Measurements from ENCODE around the gene P4HA2.
"Not testable (repeated sequence)": the region's sequence is repeated elsewhere in the genome, so short reads cannot be mapped to it uniquely, and the experiment has no call there.

P4HA2 gene

GRCh38 chr5:132156413-132156812, 71.2 kb downstream of the P4HA2 start:
- 94% methylated on average over 3 of the region's 4 CpGs for WGBS
- Histone ChIP-seq H3K36me3 (ENCODE audit: insufficient read depth, low read length) (no peaks in the 10 kb centered on the region), H3K27me3 (ENCODE audit: insufficient read depth, low read length) (no peaks in the 10 kb centered on the region)

GRCh38 chr5:132150565-132150964, 77.1 kb downstream of the P4HA2 start:
- Histone ChIP-seq H3K9me3 (ENCODE audit: insufficient read depth, low read depth, low read length) (no peaks in the 10 kb centered on the region), H3K4me1 (ENCODE audit: insufficient read depth, low read length) (no peaks in the 10 kb centered on the region), H3K36me3 (ENCODE audit: insufficient read depth, low read length) (no peaks in the 10 kb centered on the region), H3K27ac (ENCODE audit: low read depth, low read length) (no peak overlapping the region), H3K4me3 (ENCODE audit: low read length) (no peak overlapping the region), H3K27me3 (ENCODE audit: insufficient read depth, low read length) (0 out of 2 replicates have a peak, but pooled peaks cover 4% of the 10 kb centered on the region), H3K9ac (ENCODE audit: low read depth, low read length) (no peak overlapping the region)
- 86% methylated on average over 1 of the region's 2 CpGs for WGBS

More at GRCh38 chr5:132156413-132156812, 71.2 kb downstream of the P4HA2 start:
- no peaks in the 10 kb centered on the region for H3K9me3 ChIP-seq (ENCODE audit: insufficient read depth, low read depth, low read length)
- no peak overlapping the region for H3K4me3 ChIP-seq (ENCODE audit: low read length)
- no peak overlapping the region for H3K9ac ChIP-seq (ENCODE audit: low read depth, low read length)
- no peak overlapping the region for H3K27ac ChIP-seq (ENCODE audit: low read depth, low read length)
- no peaks in the 10 kb centered on the region for H3K4me1 ChIP-seq (ENCODE audit: insufficient read depth, low read length)

GRCh38 chr5:132147663-132148062, 80.0 kb downstream of the P4HA2 start:
- 84% methylated on average over 3 of the region's 3 CpGs for WGBS
- Histone ChIP-seq H3K9ac (ENCODE audit: low read depth, low read length) (no peak overlapping the region), H3K4me3 (ENCODE audit: low read length) (no peak overlapping the region)

DNA sequence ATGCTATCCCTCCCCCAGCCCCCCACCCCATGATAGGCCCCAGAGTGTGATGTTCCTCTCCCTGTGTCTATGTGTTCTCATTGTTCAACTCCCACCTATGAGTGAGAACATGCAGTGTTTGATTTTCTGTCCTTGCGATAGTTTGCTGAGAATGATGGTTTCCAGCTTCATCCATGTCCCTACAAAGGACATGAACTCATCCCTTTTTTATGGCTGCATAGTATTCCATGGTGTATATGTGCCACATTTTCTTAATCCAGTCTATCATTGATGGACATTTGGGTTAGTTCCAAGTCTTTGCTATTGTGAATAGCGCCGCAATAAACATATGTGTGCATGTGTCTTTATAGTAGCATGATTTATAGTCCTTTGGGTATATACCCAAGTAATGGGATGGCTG, 82.3 kb downstream of the P4HA2 start:
- H3K4me1 ChIP-seq (ENCODE audit: insufficient read depth, low read length); H3K27me3 ChIP-seq (ENCODE audit: insufficient read depth, low read length); H3K36me3 ChIP-seq (ENCODE audit: insufficient read depth, low read length); H3K9ac ChIP-seq (ENCODE audit: low read depth, low read length); H3K4me3 ChIP-seq (ENCODE audit: low read length); H3K27ac ChIP-seq (ENCODE audit: low read depth, low read length): not testable (repeated sequence)
- H3K9me3 ChIP-seq (ENCODE audit: insufficient read depth, low read depth, low read length), result peaks cover 27% of the 10 kb centered on the region
- WGBS, result 88% methylated on average over 2 of the region's 3 CpGs

More at GRCh38 chr5:132147663-132148062, 80.0 kb downstream of the P4HA2 start:
- Histone ChIP-seq H3K27ac (ENCODE audit: low read depth, low read length) (no peak overlapping the region), H3K27me3 (ENCODE audit: insufficient read depth, low read length) (0 out of 2 replicates have a peak, but pooled peaks cover 4% of the 10 kb centered on the region), H3K4me1 (ENCODE audit: insufficient read depth, low read length) (no peaks in the 10 kb centered on the region), H3K36me3 (ENCODE audit: insufficient read depth, low read length) (no peaks in the 10 kb centered on the region), H3K9me3 (ENCODE audit: insufficient read depth, low read depth, low read length) (peaks cover 22% of the 10 kb centered on the region)

GRCh38 chr5:132143148-132143547, 84.5 kb downstream of the P4HA2 start:
- peaks cover 27% of the 10 kb centered on the region for H3K9me3 ChIP-seq (ENCODE audit: insufficient read depth, low read depth, low read length)
- H3K4me3 ChIP-seq (ENCODE audit: low read length), result no peak overlapping the region
- 0 out of 2 replicates have a peak, but pooled peaks cover 4% of the 10 kb centered on the region for H3K27me3 ChIP-seq (ENCODE audit: insufficient read depth, low read length)
- H3K4me1 ChIP-seq (ENCODE audit: insufficient read depth, low read length), result no peaks in the 10 kb centered on the region
- no peak overlapping the region for H3K9ac ChIP-seq (ENCODE audit: low read depth, low read length)
- H3K27ac ChIP-seq (ENCODE audit: low read depth, low read length), result no peak overlapping the region
- WGBS, result 96% methylated on average over 1 of the region's 1 CpG
- no peaks in the 10 kb centered on the region for H3K36me3 ChIP-seq (ENCODE audit: insufficient read depth, low read length)

DNA sequence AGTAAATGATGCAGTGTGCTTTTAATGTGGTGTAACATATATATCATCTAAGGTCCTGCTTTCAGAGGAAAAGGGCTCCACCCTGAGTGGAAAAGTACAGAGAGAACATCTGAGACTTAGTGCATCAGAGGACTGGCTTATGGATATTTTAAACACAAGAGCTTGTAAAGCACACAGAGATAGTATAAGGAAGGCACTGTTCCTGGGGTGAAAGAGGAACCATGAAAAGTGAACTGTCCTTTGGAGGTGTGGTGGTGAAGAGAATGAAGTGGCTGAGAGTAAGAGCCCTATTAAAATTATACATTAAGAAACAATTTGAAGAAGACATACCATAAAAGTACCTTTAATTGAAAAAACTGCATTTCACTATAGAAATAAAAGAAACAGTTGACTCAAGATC, 85.2 kb downstream of the P4HA2 start:
- peaks cover 27% of the 10 kb centered on the region for H3K9me3 ChIP-seq (ENCODE audit: insufficient read depth, low read depth, low read length)
- no peaks in the 10 kb centered on the region for H3K27me3 ChIP-seq (ENCODE audit: insufficient read depth, low read length)
- H3K36me3 ChIP-seq (ENCODE audit: insufficient read depth, low read length), result no peaks in the 10 kb centered on the region
- no peaks in the 10 kb centered on the region for H3K4me1 ChIP-seq (ENCODE audit: insufficient read depth, low read length)
- no peak overlapping the region for H3K9ac ChIP-seq (ENCODE audit: low read depth, low read length)
- H3K4me3 ChIP-seq (ENCODE audit: low read length), result no peak overlapping the region
- no peak overlapping the region for H3K27ac ChIP-seq (ENCODE audit: low read depth, low read length)

All from HUES64 (cell line).